GM15510 (cell line): ENCODE measurements around the gene OMD.

Experiments used
- POLR2A ChIP-seq: IDR thresholded peaks from 3 replicates; pipeline ENCODE4 v1.6.1; 2011; ENCODE audit warnings: borderline replicate concordance; ENCODE audit not compliant: insufficient read length; ENCODE audit errors: extremely low read depth

The OMD gene, protein sequence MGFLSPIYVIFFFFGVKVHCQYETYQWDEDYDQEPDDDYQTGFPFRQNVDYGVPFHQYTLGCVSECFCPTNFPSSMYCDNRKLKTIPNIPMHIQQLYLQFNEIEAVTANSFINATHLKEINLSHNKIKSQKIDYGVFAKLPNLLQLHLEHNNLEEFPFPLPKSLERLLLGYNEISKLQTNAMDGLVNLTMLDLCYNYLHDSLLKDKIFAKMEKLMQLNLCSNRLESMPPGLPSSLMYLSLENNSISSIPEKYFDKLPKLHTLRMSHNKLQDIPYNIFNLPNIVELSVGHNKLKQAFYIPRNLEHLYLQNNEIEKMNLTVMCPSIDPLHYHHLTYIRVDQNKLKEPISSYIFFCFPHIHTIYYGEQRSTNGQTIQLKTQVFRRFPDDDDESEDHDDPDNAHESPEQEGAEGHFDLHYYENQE

DNA sequence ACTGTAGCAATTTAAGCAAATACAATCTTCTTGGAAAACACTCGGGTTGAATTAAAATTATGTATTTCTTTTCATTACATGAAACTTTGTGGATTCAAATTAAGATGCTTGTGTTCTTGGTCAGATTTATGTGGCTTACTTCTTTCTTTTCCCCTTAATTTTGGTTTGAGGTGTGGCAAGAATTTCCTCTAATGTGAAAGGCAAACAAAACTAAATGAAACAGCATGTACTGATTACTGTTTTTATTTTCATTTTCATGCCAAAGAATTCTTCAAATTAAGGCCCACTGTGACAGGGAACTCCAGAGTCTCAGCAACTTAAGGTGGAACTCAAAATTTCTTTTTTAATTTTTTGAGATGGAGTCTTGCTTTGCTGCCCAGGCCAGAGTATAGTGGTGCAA, at the start of gene OMD:
Gene OMD (minus strand): TSS at position 132 of the 400 bp plus-strand sequence. CDS start 6,913 bp downstream, outside the sequence.
- TF ChIP-seq POLR2A = no peak

DNA sequence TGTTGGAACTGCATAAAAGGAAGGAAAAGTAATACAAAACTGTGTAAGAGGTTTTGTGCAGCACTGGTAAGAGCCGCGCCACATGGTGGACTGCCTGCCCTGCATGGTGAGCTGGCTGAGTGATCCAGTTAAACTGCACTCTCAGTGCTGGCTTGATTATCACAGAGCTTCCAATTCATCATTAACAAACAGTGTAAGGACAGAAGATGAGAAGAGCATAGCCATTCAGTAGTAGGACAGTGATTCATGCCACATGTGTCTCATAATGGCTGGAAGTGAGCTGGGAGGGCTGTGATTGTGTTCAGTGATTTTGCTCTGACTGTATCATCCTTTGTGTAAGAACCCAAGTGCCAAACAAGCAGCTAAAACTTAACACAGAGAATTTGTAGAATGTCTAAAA, 43.9 kb upstream of the OMD start:
- no peak for TF ChIP-seq POLR2A

DNA sequence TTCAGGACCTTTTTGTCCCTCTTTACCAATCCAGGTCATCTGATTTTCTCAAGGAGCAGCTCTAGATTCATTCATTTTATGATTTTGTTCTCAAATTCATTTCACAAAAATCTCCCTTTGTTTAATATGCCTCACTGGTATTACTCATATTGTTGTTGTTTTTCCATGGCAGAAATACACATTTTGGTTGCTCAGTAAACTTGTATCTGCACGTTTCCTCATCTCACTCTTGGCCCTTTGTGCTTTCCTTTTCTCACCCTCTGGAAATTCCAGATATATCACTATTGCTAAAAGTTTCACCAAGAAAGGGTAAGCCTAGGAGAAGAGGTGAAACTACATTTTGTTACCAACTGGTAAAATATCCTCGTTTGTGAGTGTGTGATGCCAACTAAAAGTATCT, 43.2 kb upstream of the OMD start:
- no peak for TF ChIP-seq POLR2A

DNA sequence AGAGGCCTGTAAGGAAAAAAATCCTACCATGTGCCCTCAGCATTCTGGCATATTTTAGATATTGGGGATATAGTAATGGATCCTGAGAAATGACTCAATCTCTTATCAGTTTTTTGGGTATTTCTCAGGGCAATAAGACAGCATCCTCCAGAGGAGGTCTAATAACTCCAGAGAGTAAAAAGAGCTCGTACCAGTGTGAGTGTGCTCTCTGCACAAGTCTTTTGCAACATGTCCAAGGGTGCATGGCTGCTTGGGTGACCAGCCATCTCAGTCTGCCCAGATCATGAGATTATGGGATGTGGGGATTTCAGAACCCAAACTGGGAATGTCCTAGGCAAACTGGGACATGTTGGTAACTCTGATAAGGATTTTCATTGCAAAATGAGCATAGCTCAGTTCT, 42.8 kb upstream of the OMD start:
- no peak for TF ChIP-seq POLR2A

DNA sequence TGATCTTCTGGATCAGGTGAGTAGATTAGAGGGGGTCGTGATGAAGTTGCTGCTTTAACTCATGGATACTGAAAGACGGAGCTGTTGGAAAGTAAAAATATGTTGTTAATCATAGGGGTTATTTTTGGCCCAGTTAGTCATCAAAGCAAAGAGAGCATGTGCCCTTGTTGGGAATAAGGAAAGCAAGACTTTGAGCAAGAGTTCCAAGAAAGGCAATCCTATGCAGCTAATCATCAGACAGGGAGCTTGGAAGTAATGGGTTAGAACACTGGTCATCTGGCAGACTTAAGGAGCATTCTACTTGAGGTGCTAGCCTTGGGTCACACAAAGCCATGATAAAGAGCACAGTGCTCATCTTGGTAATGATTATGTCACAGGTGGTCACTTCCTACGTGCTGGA, 39.7 kb upstream of the OMD start:
- no peak for TF ChIP-seq POLR2A

DNA sequence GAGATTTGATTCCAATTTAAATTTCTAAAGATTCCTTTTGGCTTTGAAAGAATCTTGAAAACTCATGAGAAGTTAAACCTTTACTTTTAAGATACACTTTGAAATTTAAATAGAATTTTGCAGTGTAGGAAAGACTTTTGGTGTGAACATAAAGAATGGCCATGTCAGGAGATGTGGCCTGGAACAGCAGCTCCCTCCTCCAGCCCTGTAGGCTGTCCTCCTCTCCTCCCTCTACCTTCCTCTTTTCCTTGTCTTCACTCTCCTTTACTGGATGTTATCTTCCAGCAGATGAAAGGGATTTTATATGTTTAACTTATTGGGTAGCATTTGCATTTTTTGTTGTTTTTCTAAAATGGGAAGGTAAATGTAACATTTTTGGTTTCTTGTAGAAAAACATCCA, 39.1 kb upstream of the OMD start:
- TF ChIP-seq POLR2A = no peak

DNA sequence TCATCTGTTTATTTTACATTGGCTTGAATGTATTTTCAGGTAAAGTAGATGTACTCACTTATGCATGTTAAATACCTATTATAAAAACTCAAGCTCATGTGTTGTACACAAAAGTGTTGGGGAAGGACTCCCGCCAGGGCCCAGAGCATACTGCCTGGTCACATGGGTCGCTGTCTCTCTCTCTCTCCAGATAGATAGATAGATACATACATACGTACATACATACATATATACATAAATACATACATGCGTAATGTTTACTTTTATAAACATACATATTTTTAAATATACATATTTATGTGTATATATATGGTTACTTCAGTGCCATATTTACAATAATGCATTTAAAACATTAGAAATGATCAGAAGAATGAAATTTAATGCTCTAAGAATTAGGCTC, 33.3 kb upstream of the OMD start:
- no peak for TF ChIP-seq POLR2A

DNA sequence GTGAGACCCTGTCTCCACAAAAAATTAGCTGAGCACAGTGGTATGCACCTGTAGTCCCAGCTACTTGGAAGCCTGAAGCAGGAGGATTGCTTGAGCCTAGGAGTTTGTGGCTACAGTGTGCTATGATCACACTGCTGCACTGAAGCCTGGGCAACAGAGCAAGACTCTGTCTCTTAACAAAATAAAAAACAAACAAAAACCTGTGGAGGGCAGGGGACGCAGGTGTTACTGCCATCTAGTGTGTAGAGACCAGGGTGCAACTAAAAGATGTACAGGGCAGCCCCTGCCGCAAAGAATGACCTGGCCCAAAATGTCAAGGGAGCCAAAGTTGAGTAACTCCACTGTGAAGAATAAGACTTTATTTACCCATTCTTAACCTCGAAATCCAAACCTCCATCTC, 30.9 kb upstream of the OMD start:
- no peak for TF ChIP-seq POLR2A

DNA sequence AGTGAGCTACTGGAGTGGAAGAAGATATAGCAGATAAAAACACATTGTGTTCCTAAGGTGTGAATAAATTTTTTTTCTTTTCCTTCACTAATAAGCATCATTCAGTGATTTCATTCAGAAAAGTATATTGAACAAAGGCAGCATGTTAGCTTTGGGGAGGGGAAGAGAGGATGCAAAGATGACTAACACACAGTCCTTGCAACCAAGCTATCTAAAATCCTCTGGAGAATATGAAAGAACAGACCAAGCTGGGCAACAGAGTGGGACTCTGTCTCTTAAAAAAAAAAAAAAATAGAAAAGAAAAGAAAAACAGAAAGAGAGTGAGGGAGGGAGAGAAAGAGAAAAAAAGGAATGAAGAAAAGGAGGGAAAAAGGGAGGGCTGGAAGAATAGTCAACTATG, 22.3 kb upstream of the OMD start:
- no peak for TF ChIP-seq POLR2A

DNA sequence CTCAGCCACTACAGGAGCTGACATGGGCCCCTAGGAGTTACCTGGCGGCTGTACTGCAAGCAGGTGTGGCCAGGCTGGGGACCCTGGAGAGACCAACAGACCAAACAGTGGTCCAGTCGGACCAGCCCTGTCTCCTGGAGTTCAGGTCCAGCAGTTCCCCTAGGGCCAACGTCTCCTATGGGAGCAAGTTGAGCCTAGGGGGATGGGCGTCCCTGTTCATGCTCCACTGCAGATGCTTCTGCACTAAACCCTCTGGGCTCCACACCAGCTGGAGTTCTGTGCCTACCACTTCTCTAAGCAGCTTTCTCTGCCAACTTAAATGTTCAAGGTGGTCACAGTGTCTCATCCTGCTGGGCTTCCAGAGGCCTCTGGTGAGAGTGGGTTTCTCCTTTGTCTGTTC, 20.6 kb upstream of the OMD start:
- no peak for TF ChIP-seq POLR2A

DNA sequence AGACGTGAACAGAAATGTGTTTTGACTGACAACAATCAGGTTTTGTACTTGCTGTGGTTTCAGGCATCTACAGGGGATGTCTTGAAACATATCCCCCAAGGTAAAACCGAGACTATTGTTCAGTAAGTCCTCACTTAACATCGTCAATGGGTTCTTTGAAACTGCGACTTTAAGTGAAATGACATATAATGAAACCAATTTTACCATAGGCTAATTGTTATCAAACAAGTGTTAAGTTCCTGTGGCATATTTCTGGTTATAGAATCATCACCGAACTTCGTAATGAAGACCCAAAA, 16.4 kb upstream of the OMD start:
- TF ChIP-seq POLR2A = no peak

DNA sequence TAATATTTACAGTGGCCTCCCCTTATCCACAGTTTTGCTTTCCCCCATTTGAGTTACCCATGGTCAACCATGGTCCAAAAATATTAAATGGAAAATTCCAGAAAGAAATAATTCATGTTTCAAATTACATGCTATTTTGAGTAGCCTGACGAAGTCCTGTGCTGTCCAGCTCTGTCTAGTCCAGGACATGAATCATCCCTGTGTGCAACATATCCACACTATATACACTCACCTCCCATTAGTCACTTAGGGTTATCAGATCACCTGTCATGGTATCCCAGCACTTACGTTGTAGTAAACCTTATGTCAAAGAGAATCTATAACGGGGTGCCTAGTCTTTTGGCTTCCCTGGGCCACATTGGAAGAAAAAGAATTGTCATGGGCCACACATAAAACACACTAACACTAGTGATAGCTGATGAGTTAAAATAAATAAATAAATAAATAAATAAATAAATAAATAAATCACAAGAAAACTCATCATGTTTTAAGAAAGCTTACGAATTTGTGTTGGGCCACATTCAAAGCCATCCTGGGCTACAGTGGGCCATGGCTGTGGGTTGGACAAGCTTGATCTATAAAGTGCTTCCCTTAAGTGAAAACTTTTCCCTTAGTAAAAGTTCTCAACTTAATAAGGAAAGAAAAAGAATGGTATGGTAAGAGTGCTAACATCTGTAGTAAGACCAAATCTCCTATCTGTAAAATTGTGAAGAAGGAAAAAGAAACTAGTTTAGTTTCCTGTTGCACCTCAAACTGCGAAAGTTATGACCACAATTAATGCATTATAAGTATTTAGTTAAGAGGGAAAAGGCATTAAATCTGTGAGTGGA, 15.9 kb upstream of the OMD start:
- TF ChIP-seq POLR2A = no peak

DNA sequence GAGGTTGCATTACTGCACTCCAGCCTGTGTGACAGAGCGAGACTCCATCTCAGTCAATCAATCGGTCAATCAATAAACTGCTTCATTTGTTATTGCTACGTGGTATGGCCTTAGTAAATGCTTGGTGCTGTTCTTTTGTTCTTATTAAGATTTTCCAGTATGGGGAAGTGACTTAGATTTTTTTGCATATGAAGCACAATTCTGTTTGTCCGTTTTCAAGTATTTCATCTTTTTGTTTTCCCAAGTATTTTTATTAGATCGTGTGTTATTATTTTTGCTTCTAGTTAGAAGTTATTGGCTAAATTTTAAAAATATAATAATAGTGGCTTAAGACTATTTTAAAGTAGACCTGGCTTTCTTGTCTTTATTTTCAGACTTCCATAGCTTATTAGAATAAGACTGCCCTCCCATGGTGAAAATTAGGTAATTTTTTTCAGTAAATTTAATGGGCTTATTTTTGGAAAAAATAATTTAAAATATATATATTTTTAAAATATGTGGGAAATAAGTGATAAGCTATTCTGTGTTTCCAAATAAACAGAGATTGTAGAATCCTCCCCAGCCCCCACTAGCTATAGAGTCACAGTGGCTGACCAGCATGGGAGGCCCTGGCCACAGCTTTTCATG, 14.7 kb upstream of the OMD start:
- TF ChIP-seq POLR2A = no peak

DNA sequence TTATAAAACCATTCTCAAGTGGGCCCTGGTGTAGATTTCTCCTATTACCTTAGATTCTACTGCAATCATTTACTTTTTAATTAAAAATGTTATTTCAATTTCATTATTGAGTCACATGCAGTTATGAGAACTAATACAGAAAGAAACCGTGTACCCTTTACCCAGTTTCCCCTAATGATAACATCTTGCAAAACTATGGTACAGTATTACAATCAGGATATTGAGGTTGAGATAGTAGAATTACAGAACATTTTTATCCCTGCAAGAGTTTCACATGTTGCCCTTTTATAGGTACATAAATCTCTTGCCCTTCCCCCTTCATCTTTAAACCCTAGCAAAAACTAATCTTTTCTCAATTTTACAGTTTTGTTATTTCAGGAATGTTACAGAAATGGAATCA, 11.0 kb upstream of the OMD start:
- no peak for TF ChIP-seq POLR2A

DNA sequence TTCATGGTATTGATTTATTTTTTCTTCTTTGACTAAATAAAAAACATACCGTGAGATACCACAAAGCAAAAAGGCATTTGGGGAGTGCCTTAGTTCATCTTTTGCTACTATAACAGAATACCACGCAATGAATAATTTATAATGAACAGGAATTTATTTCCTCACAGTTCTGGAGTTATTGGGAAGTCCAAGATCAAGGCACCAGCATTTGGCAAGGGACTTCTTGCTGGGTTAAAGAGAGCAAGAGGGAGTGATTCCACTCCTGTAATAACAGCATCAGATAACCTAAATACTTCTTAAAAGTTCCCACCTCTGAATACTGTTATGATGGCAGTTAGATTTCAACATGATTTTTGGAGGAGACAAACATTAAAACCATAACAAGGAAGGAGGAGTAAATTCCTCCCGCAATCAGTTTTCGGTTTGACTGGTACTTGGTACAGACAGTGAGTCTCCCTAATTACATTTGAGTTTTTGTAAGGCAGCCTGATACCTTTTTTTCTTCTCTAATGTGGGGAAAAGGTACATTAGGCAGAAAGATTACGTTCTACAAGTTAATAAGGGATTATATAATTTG, 8.8 kb upstream of the OMD start:
- no peak for TF ChIP-seq POLR2A
